Testis (tissue), 3 donors: ENCODE results near the gene SELENOW. TPM values are rescaled to one million over a fixed set of nuclear protein-coding genes. Genes with fewer than 3 reads are reported as not detected.

ENCODE experiments used
- DNase-seq: peaks from one replicate; pipeline ENCODE4 v3.0.0-alpha.2; 2019
- H3K27ac ChIP-seq, 2 donors: fragments of 200-600 bp; sonication (generic); one replicate each; pipeline ENCODE4 v1.5.1; 2019
- H3K27me3 ChIP-seq: fragments of 200-600 bp; sonication (generic); one replicate; pipeline ENCODE4 v1.5.1; 2019
- H3K36me3 ChIP-seq: fragments of 200-600 bp; sonication (generic); one replicate; pipeline ENCODE4 v1.5.1; 2017; ENCODE audit warnings: low read depth; ENCODE audit errors: missing control alignments
- H3K4me1 ChIP-seq: fragments of 200-600 bp; sonication (generic); one replicate; pipeline ENCODE4 v1.5.1; 2019
- H3K4me3 ChIP-seq, 2 donors: fragments of 200-600 bp; sonication (generic); one replicate each; pipeline ENCODE4 v1.5.1; 2017 to 2019
- H3K9me3 ChIP-seq: fragments of 200-600 bp; sonication (generic); one replicate; pipeline ENCODE4 v1.5.1; 2017
- POLR2A ChIP-seq: fragments of 450-650 bp; IDR thresholded peaks from one replicate; pipeline ENCODE4 v1.6.1; 2017; ENCODE audit warnings: antibody characterized with exemption, mild to moderate bottlenecking, moderate library complexity
- WGBS, 2 donors: methylation state at CpG; one replicate each; pipeline ENCODE4 v1.1.5; 2018; 5-methylcytosine and 5-hydroxymethylcytosine counted together
- intact Hi-C: fragments of 100-400 bp; cut with DNase I; formaldehyde crosslinking; loops from one replicate; pipeline ENCODE4 v1.15.1; 2023; ENCODE audit warnings: low total_unique reads
- polyA plus RNA-seq: library from polyadenylated mRNA; stranded (reverse); fragments of 350-450 nt; fragmentation: Illumina TruSeq; extraction: RNeasy Lipid Tissue Mini Kit (QIAGEN cat#74804); gene quantifications from one replicate; pipeline ENCODE4 v1.2.3, GENCODE V29; 2014; ENCODE audit warnings: low read depth, low replicate concordance; ENCODE audit not compliant: insufficient read depth
- total RNA-seq, 2 donors: library from RNA; depleted of rRNA; stranded (reverse); fragments of >200 nt; gene quantifications; one replicate each; pipeline ENCODE4 v1.2.3, GENCODE V29; 2016
- TF ChIP-seq, protein P1 (sequence below), 3 experiments: fragments of 450-650 bp in 2 of 3; fragments of 200-600 bp in 1 of 3; sonication (generic) in 1 of 3; IDR thresholded peaks; one replicate each; pipeline ENCODE4 v1.5.1; 2016 to 2019; ENCODE audit warnings: antibody characterized with exemption in 3 of 3, mild to moderate bottlenecking in 2 of 3, moderate library complexity in 1 of 3

SELENOW gene
- total and polyA plus RNA-seq, 3 donors from 2014 or later = 170 to 197 (median 194) TPM

DNA sequence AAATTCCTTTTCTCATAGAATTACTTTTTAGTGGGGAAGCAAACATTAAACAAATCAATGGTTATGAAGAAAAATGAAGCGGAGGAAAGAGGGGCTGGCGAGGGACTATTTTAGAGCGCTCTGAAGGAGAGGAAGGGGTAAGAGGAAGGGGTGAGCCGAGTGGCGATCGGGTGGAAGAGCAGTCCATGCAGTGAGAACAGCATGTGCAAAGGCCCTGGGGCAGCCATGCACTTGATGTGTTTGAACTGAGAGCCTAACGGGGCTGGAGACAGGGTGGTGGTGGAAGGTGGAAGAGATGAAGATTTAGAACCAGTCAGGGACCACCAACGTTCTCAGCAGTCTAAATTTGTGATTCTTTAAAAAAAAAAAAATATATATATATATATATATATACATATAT lies 47.6 kb upstream of the SELENOW start:
- Histone ChIP-seq H3K27me3 (no peaks in the 10 kb centered on the region), H3K4me3 (no peak overlapping the region), H3K36me3 (no peaks in the 10 kb centered on the region), H3K27ac (no peak overlapping the region), H3K9me3 (no peaks in the 10 kb centered on the region), H3K4me1 (peaks cover 9% of the 10 kb centered on the region)
- WGBS, 2 donors = 69 to 86% methylated on average over 8 of the region's 8 CpGs
- intact Hi-C loops = no loop called here
- TF ChIP-seq POLR2A = no peak
- TF ChIP-seq, protein P1, sequence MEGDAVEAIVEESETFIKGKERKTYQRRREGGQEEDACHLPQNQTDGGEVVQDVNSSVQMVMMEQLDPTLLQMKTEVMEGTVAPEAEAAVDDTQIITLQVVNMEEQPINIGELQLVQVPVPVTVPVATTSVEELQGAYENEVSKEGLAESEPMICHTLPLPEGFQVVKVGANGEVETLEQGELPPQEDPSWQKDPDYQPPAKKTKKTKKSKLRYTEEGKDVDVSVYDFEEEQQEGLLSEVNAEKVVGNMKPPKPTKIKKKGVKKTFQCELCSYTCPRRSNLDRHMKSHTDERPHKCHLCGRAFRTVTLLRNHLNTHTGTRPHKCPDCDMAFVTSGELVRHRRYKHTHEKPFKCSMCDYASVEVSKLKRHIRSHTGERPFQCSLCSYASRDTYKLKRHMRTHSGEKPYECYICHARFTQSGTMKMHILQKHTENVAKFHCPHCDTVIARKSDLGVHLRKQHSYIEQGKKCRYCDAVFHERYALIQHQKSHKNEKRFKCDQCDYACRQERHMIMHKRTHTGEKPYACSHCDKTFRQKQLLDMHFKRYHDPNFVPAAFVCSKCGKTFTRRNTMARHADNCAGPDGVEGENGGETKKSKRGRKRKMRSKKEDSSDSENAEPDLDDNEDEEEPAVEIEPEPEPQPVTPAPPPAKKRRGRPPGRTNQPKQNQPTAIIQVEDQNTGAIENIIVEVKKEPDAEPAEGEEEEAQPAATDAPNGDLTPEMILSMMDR (IDR thresholded peaks at IDR 0.05) = no peak
- DNase-seq = no peak

GRCh38 chr19:47735131-47735530 lies 43.4 kb upstream of the SELENOW start:
- intact Hi-C loops = no loop called here
- no peaks in the 10 kb centered on the region for H3K36me3 ChIP-seq
- no peak overlapping the region for H3K27ac ChIP-seq
- H3K4me3 ChIP-seq = no peak overlapping the region
- no peaks in the 10 kb centered on the region for H3K9me3 ChIP-seq
- 80 to 84% methylated on average over 4 of the region's 4 CpGs for WGBS, 2 donors
- TF ChIP-seq, protein P1 (IDR thresholded peaks at IDR 0.05) = no peak
- no peak for TF ChIP-seq POLR2A
- no peak for DNase-seq
- no peaks in the 10 kb centered on the region for H3K27me3 ChIP-seq
- no peaks in the 10 kb centered on the region for H3K4me1 ChIP-seq

DNA sequence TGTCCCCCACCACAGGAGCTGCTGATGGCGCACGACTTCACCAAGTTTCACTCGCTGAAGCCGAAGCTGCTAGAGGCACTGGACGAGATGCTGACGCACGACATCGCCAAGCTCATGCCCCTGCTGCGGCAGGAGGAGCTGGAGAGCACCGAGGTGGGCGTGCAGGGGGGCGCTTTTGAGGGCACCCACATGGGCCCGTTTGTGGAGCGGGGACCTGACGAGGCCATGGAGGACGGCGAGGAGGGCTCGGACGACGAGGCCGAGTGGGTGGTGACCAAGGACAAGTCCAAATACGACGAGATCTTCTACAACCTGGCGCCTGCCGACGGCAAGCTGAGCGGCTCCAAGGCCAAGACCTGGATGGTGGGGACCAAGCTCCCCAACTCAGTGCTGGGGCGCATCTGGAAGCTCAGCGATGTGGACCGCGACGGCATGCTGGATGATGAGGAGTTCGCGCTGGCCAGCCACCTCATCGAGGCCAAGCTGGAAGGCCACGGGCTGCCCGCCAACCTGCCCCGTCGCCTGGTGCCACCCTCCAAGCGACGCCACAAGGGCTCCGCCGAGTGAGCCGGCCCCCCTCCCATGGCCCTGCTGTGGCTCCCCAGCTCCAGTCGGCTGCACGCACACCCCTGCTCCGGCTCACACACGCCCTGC lies 37.5 kb upstream of the SELENOW start:
- Histone ChIP-seq H3K4me3 (no peak overlapping the region), H3K36me3 (no peaks in the 10 kb centered on the region), H3K27me3 (no peaks in the 10 kb centered on the region), H3K9me3 (no peaks in the 10 kb centered on the region), H3K4me1 (peaks cover 20% of the 10 kb centered on the region), H3K27ac (no peak overlapping the region)
- intact Hi-C loops = no loop called here
- WGBS, 2 donors = 88 to 92% methylated on average over 36 to 48 of the region's 48 CpGs
- TF ChIP-seq POLR2A = no peak
- TF ChIP-seq, protein P1 (IDR thresholded peaks at IDR 0.05) = no peak
- DNase-seq = no peak

DNA sequence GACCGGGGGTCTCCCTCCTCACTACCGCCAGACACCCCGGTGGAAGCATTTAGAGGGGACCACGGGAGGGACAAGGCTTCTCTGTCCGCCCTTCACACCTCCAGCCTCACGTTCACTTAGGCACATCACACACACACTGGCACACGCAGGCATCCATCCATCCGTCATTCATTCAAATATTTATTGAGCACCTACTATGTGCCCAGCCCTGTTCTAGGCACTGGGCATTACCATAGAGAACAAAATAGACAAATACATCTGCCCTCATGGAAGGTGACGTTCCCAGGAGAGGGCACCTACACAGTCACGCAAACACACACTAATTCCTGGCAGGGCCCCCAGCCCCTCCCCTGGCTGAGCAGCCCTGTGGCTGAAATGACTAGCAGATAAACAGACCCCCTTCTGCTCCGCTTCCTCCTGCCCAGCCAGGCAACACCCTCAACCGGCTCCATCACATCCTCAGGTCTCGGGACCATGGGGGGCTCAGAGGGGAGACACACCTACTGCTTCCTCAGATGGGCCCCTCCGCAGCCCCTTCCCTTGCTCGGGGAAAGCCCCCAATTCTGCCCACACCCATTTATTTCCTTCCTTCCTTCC lies 36.9 kb upstream of the SELENOW start:
- peak overlapping the region in 1 of 2 donors; percentile 96 for H3K27ac ChIP-seq
- no peaks in the 10 kb centered on the region for H3K27me3 ChIP-seq
- WGBS, 2 donors = 75 to 84% methylated on average over 15 of the region's 15 CpGs
- no peaks in the 10 kb centered on the region for H3K9me3 ChIP-seq
- no peaks in the 10 kb centered on the region for H3K36me3 ChIP-seq
- intact Hi-C loops = no loop called here
- H3K4me3 ChIP-seq = no peak overlapping the region
- no peak for TF ChIP-seq POLR2A
- TF ChIP-seq, protein P1 (IDR thresholded peaks at IDR 0.05) = no peak
- peaks cover 27% of the 10 kb centered on the region for H3K4me1 ChIP-seq
- no peak for DNase-seq

GRCh38 chr19:47742634-47743033 lies 35.9 kb upstream of the SELENOW start:
- no peaks in the 10 kb centered on the region for H3K9me3 ChIP-seq
- DNase-seq = no peak
- peak overlapping the region; percentile 16 to 47 for H3K4me3 ChIP-seq
- no peaks in the 10 kb centered on the region for H3K27me3 ChIP-seq
- WGBS, 2 donors = 13 to 14% methylated on average over 11 to 13 of the region's 13 CpGs
- H3K36me3 ChIP-seq = no peaks in the 10 kb centered on the region
- peaks cover 29% of the 10 kb centered on the region for H3K4me1 ChIP-seq
- no peak for TF ChIP-seq POLR2A
- TF ChIP-seq, protein P1 (IDR thresholded peaks at IDR 0.05) = no peak
- intact Hi-C loops = no loop called here
- peak overlapping the region; percentile 86 to 96 for H3K27ac ChIP-seq
